GM18517 (cell line): ENCODE data around the gene KSR1.

Experiments
- ATAC-seq: cut with Tn5 transposase; IDR thresholded peaks from one replicate; pipeline ENCODE4 v1.9.1; 2021; ENCODE audit warnings: mild to moderate bottlenecking, moderate library complexity; ENCODE audit not compliant: unreplicated experiment

Gene KSR1

DNA sequence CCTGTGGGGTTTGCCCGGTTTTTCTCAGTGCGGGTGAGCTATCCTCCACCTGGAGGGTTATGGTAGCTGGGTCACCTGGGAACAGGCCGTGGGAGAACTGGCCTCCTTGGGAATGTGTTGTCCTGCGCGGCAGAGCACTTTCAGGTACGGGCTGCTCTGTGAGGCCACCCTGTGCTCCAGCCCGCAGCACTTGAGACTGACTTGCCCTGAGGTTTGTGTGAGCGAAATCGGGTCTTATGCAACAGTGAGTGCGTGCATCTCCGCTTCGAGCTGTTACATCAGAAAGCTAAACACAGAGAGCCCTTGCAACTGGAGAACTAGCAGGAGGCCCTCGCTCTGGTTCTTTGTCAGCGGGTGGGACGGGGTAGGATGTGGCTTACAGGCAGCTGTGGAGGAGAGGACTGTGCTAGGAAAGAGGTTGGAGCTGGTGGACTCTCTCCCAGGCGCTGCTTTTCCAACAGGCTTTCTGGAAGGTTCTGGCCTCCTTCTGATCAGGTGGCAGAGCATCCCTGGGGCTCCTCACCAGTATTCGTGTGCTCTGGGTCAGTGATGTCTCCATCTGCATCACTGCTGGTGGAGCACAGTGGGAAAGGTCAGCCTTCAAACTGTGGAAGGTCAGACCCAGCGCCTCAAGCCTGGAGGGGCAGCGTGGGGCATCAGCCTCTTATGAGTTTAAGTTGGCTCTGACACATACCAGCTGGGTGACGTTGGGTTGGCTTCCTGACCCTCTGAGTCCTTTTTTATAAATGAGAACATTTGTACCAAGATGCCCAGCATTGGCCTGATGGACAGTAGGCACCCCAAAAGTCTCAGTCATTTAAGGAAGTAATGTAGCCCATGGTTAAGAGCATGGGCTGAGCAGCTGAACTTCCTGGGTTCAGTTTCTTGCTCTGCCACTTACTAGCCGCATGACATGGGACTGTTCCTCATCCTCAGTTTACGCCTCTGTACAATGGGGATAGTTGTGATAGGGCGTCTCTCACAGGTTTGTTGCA lies 76.3 kb downstream of the KSR1 start:
- ATAC-seq = no peak

GRCh38 chr17:27533874-27534815 lies 77.9 kb downstream of the KSR1 start:
- no peak for ATAC-seq

GRCh38 chr17:27535178-27535928 lies 79.1 kb downstream of the KSR1 start:
- ATAC-seq = no peak

DNA sequence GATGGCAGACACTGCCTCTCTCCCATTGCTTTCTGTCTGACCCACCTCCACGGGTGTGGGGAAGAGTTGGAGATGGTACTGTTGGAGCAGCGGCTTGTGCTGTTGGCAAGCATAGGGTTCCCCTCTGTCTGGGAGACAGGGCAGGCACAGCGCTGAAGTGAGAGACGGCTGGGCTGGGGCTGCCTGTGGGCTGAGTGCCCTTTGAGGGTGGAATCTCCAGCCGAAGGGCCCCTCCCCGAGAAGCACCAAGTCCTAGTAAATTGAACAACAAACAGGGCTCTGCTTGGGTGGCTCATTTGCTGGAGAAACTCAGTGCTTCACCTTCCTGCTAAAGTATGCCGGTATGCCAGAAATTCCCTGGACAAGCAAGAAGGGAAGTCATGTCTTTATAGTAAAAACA lies 79.7 kb downstream of the KSR1 start:
- ATAC-seq = no peak

GRCh38 chr17:27536781-27537180 lies 80.5 kb downstream of the KSR1 start:
- no peak for ATAC-seq

DNA sequence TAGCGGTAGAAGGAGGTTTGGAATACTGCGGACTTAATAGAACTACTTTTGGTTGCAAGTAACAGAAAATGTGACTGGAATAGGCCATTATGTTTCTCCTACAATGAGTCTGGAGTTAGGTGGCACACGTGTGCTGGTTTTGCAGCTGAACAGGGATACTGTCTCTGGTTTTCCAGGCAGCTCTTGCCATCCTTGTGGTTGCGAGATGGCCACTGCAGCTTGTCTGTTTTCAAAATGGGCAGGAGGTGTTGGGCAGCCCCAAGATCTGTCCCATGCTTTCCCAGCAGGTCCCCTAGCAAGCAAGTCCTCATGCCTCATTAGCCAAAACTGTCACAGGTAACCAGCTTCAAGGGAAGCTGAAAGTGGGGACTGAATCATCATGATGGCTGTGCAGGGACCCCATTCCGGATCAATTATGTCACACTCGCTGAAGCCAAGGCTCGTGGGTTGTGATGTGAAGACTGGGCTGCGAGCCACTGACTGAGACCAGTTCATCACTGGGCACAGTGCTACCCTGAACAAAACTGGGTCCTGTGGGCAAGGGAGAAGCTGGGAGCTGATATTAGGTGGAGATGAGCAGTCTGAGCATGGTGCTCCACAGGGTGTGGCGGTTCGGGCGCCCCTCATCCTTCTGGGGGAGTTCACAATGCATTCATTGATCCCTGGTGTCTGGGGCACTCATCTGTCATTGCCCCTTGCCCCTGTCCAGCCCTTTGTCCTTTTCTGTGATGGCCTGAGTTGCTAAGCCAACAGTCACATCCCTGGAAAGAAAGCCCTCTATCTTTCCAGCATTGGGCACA lies 82.1 kb downstream of the KSR1 start:
- no peak for ATAC-seq

GRCh38 chr17:27539152-27539551 lies 82.9 kb downstream of the KSR1 start:
- ATAC-seq = no peak

DNA sequence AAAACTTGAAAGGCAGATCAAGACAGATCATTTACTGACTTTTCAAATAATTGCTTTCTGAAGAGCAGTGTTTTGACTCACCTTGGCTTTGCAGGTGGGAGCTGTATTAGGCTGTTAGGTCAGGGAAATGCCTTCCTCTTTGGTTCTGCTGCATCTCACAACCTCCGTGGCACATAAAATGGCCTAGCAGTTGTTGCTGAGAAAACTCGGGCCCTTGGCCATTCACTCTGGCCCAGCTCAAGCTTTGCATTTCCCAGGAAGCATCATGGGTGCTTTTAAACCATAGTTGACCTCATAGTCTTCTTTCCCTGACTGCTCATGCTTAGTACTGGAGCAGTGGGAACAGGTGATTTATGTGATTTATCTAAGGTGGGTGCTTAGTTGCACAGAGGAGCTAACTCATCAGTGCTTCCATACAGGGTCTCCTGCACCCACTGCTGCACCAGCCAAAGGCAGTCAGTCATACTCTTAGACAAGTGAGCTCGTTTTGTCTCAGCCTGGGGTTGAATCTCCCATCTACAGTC lies 83.6 kb downstream of the KSR1 start:
- ATAC-seq = no peak

DNA sequence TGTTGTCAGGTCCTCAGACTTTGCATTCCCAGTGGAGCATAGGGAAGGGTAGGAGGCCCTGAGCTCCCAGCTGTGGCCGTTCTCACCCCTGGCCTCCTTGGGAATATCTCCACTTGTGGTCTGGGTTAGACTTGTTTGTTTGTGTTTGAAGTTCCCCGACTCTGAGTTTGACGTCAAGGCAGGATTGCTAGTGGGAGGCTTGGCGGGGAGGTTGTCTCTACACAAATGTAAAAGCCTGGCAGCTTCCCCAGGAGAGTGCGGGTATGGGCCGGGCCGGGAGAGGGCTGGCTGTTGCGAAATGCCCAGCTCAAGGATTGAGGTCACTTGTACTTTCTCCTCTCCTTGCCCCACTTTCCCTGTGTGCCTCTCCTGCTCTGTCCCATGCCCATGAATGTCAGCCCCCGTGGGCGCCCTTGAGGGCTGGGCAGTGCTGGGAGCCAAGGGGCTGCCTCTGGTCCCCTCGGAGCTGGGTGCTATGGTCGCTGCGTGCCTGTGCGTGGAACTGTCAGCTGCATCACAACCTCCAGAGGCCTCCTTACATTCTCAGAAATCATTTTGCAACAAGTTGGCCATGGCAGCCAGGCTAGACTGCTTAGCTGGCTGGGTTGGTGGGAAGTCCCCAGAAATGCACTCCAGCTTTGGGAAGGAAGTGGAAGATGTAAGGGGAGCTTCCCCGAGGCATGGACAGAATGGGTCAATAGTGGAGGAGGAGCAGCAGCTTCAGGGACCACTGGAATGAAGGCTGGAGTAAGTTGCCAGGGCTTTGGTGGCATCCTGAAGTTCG lies 84.3 kb downstream of the KSR1 start:
- ATAC-seq = no peak

GRCh38 chr17:27541301-27542023 lies 85.2 kb downstream of the KSR1 start:
- no peak for ATAC-seq

DNA sequence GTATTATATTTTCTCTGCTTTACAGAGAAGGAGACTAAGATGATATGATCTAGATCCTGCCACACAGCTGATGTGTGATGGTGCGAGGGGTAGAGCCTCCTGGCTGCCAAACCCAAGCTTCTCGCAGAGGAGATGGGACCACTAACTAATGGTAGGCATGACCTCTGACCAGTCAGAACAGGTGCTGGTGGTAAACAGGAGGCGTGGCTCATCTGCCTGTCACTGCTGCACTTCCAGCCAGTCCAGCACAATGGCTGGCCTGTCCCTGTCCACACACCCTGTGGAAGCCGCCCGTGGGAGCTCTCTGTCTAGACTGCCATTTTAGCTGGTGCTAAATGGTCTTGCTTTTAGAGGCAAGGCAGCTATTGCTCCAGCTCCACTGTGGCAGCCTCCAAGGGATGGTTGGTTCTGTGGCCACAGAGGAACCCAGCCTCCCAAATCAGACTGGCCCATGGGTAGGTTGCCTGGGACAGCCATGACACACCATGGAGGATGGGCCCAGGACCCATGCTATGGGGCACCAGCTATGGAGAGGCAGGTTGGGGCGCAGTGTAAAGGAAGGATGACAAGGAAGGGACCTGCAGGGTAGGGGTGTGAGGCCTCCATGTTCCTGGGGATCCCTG lies 86.7 kb downstream of the KSR1 start:
- no peak for ATAC-seq

DNA sequence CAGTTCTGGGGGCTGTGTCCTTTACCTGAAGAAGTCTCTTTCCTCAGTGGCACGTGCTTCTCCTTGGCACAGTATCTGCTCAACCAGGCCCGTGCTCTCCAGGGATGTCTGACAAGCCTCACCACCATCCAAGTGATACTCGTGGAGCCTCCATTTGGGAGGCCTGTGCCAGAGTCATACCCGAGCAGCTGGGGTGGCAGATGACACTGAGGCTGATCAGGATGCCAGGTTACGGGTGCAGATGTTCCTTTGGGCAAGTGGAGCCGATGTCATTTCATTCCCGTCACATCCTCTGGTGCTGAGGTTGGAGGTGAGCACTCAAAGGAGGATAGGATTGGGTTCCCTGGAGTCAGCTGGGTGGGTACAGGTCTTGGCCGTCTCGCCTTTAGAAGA lies 87.2 kb downstream of the KSR1 start:
- no peak for ATAC-seq

GRCh38 chr17:27543958-27544349 lies 87.7 kb downstream of the KSR1 start:
- ATAC-seq = no peak

GRCh38 chr17:27544350-27545131 lies 88.3 kb downstream of the KSR1 start:
- ATAC-seq = peak; percentile 89

DNA sequence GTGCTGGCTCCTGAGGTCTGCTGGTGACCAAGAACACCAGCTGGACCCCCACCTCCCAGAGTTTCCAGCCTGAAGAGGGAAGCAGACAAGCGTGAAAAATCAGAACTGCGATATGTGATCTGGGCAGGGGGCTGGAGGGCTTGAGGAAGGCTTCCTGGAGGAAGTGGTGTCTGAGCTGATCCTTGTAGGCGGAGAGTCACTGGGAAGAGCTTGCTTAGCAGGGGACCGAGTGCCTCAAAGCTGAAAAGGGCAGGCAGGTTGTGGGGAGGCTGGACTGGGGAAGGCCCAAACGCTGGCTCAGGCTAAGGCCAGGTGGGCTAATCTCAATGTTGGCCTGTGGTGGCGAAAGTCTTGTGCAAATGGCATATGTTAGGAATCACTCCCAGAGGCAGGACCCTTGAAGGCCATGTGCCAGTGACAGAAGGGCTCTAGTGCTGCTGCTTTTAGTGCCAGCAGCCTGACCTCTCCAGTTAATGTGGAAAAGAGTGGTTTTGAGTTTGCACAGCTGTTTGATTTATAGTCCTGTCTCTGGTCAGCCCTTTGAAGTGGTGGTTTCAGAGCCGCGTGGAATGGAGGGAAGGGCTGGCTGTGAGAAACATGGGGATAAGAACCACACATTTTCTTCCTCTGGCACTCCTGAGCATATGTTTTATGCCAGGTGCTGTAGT lies 89.4 kb downstream of the KSR1 start:
- ATAC-seq = no peak

DNA sequence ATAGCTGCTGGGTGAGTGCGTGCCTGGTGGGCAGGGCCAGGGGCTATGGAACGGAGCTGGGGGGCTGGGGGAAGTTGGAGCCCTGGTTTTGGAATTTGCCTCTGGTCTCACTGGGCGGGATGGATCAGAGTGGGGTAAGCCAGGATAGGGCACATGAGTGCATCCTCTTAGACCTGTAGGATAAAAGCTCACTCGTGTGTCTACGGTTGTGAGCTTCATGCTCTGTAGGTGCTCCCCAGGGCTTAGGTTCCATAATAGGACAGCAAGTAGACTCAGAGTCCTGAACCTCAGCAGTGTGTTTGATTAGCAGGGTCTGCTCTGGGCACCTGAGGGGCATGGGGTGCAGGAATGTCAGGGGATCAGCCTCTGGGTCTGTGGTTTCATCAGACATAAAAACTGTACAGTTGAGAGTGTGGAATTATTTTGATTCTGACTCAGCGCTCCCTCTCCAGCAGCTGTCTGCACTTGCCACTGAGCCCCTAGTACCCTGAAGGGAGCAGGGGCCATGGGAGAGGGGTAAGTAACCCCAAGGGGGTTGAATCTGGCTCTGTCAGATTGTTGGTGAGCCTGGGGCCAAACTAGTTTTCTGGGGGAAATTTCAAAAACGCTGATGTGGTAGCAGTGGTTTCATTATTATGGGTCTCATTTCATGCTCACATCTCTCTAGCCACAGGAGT lies 90.5 kb downstream of the KSR1 start:
- ATAC-seq = peak; percentile 34
